Stimulated activated naive CD4-positive, alpha-beta T cell (primary cell): ENCODE measurements around the gene ELP1.
"Not testable (repeated sequence)": the region's sequence is repeated elsewhere in the genome, so short reads cannot be mapped to it uniquely, and the experiment has no call there.

Experiments
- DNase-seq, 6 experiments: peaks; one replicate each; lab custom pipeline; 2025; lab: John Stamatoyannopoulos, UW

ELP1 gene

GRCh38 chr9:108854094-108854493, 79.8 kb downstream of the ELP1 start:
- no peak for DNase-seq

GRCh38 chr9:108852079-108852478, 81.8 kb downstream of the ELP1 start:
- DNase-seq, result no peak

GRCh38 chr9:108851138-108851537, 82.8 kb downstream of the ELP1 start:
- no peak for DNase-seq

- no peak for DNase-seq
Observed at GRCh38 chr9:108850293-108850897, 83.5 kb downstream of the ELP1 start.

- DNase-seq, result not testable (repeated sequence)
Observed at GRCh38 chr9:108848296-108848695, 85.6 kb downstream of the ELP1 start.

- DNase-seq, result no peak
Observed at GRCh38 chr9:108845947-108846346, 88.0 kb downstream of the ELP1 start.

GRCh38 chr9:108845507-108845906, 88.4 kb downstream of the ELP1 start:
- no peak for DNase-seq

- no peak for DNase-seq
Observed at GRCh38 chr9:108844856-108845255, 89.1 kb downstream of the ELP1 start.

GRCh38 chr9:108844391-108844790, 89.5 kb downstream of the ELP1 start:
- DNase-seq, result no peak

- DNase-seq, result peak in 1 of 6 experiments; percentile 11
Observed at GRCh38 chr9:108842610-108843295, 91.2 kb downstream of the ELP1 start.

GRCh38 chr9:108839561-108839960, 94.4 kb downstream of the ELP1 start:
- DNase-seq, result not testable (repeated sequence)

- DNase-seq, result no peak
Observed at GRCh38 chr9:108838017-108838416, 95.9 kb downstream of the ELP1 start.

GRCh38 chr9:108837530-108837929, 96.4 kb downstream of the ELP1 start:
- no peak for DNase-seq

GRCh38 chr9:108836781-108837180, 97.1 kb downstream of the ELP1 start:
- DNase-seq, result no peak

GRCh38 chr9:108836319-108836718, 97.6 kb downstream of the ELP1 start:
- no peak for DNase-seq

GRCh38 chr9:108835831-108836230, 98.1 kb downstream of the ELP1 start:
- DNase-seq, result no peak

GRCh38 chr9:108834959-108835665, 98.8 kb downstream of the ELP1 start:
- no peak for DNase-seq

GRCh38 chr9:108832179-108832500, 101.8 kb downstream of the ELP1 start:
- DNase-seq, result no peak

GRCh38 chr9:108831496-108832178, 102.3 kb downstream of the ELP1 start:
- no peak for DNase-seq

- DNase-seq, result no peak
Observed at GRCh38 chr9:108830272-108830671, 103.7 kb downstream of the ELP1 start.

GRCh38 chr9:108823829-108824228, 110.1 kb downstream of the ELP1 start:
- DNase-seq, result no peak
